Nephron (organoid): ENCODE results near the gene BCL2L15.

Experiments used
- H3K27ac Mint-ChIP-seq, 3 experiments: 2 replicates each; pipeline ENCODE4 v1.8.0; 2020; ENCODE audit warnings: mixed read lengths in 3 of 3, mild to moderate bottlenecking in 2 of 3, moderate library complexity in 1 of 3
- H3K27me3 Mint-ChIP-seq: 2 replicates; pipeline ENCODE4 v1.8.0; 2021; ENCODE audit warnings: low read depth, mild to moderate bottlenecking, moderate library complexity, mixed read lengths
- H3K36me3 Mint-ChIP-seq: 2 replicates; pipeline ENCODE4 v1.8.0; 2020; ENCODE audit warnings: low read depth, mixed read lengths
- H3K4me1 Mint-ChIP-seq: 2 replicates; pipeline ENCODE4 v1.8.0; 2020; ENCODE audit warnings: mixed read lengths
- H3K4me3 Mint-ChIP-seq, 3 experiments: 2 replicates each; pipeline ENCODE4 v1.8.0; 2020; ENCODE audit warnings: mild to moderate bottlenecking in 3 of 3, mixed read lengths in 3 of 3, moderate library complexity in 2 of 3
- H3K9me3 Mint-ChIP-seq: 2 replicates; pipeline ENCODE4 v1.8.0; 2020; ENCODE audit warnings: mixed read lengths
- CTCF ChIP-seq, 3 experiments: fragments of 200-600 bp; sonication (generic); IDR thresholded peaks; one replicate each; pipeline ENCODE4 v1.5.0; 2021; ENCODE audit warnings: antibody characterized with exemption in 3 of 3; ENCODE audit not compliant: unreplicated experiment in 3 of 3

Gene BCL2L15

GRCh38 chr1:113931451-113931851, 44.1 kb upstream of the BCL2L15 start:
- Mint-ChIP-seq H3K36me3 (no peaks in the 10 kb centered on the region), H3K27me3 (no peaks in the 10 kb centered on the region), H3K27ac (peak overlapping the region; percentile 65 to 86 (median 86)), H3K4me1 (peaks cover 47% of the 10 kb centered on the region), H3K9me3 (no peaks in the 10 kb centered on the region), H3K4me3 (peak overlapping the region; percentile 91 to 97 (median 92))
- no peak for TF ChIP-seq CTCF (IDR thresholded peaks at IDR 0.05; ENCODE audit: unreplicated experiment in 3 of 3)

GRCh38 chr1:113930499-113931161, 43.2 kb upstream of the BCL2L15 start:
- peaks cover 47% of the 10 kb centered on the region for H3K4me1 Mint-ChIP-seq
- peaks cover 1% of the 10 kb centered on the region for H3K27me3 Mint-ChIP-seq
- peak overlapping the region; percentile 91 to 97 (median 92) for H3K4me3 Mint-ChIP-seq
- H3K27ac Mint-ChIP-seq = peak overlapping the region; percentile 65 to 86 (median 86)
- H3K36me3 Mint-ChIP-seq = no peaks in the 10 kb centered on the region
- no peaks in the 10 kb centered on the region for H3K9me3 Mint-ChIP-seq
- TF ChIP-seq CTCF (IDR thresholded peaks at IDR 0.05; ENCODE audit: unreplicated experiment in 3 of 3) = no peak

- Mint-ChIP-seq H3K27me3 (peaks cover 8% of the 10 kb centered on the region), H3K36me3 (no peaks in the 10 kb centered on the region), H3K9me3 (no peaks in the 10 kb centered on the region), H3K27ac (peak overlapping the region; percentile 86 to 90 (median 86)), H3K4me3 (peak overlapping the region; percentile 91 to 97 (median 92)), H3K4me1 (peaks cover 47% of the 10 kb centered on the region)
- TF ChIP-seq CTCF (IDR thresholded peaks at IDR 0.05; ENCODE audit: unreplicated experiment in 3 of 3) = peak in 1 of 3 experiments; percentile 33
Observed at GRCh38 chr1:113929750-113930498, 42.5 kb upstream of the BCL2L15 start.

- Mint-ChIP-seq H3K36me3 (no peaks in the 10 kb centered on the region), H3K27ac (peak within 1 kb of the TSS; percentile 90 to 98 (median 98)), H3K27me3 (peaks cover 9% of the 10 kb centered on the region), H3K4me3 (peak within 1 kb of the TSS; percentile 94 to 97 (median 95)), H3K4me1 (peaks cover 47% of the 10 kb centered on the region), H3K9me3 (no peaks in the 10 kb centered on the region)
- no peak for TF ChIP-seq CTCF (IDR thresholded peaks at IDR 0.05; ENCODE audit: unreplicated experiment in 3 of 3)
Observed at GRCh38 chr1:113928941-113929749, 41.8 kb upstream of the BCL2L15 start, which contains the start of gene HIPK1. HIPK1 (plus strand) TSS chr1:113929324.

GRCh38 chr1:113928187-113928930, 41.0 kb upstream of the BCL2L15 start:
- peak overlapping the region; percentile 94 to 97 (median 95) for H3K4me3 Mint-ChIP-seq

More at GRCh38 chr1:113928187-113928930, 41.0 kb upstream of the BCL2L15 start:
- Mint-ChIP-seq H3K27ac (peak overlapping the region; percentile 90 to 98 (median 98)), H3K9me3 (no peaks in the 10 kb centered on the region), H3K36me3 (no peaks in the 10 kb centered on the region), H3K27me3 (peaks cover 14% of the 10 kb centered on the region), H3K4me1 (peaks cover 47% of the 10 kb centered on the region)
- TF ChIP-seq CTCF (IDR thresholded peaks at IDR 0.05; ENCODE audit: unreplicated experiment in 3 of 3) = no peak
